Endothelial cell of umbilical vein (primary cell): Measurements from ENCODE around the gene CHRNB1. TPM values are rescaled to one million over a fixed set of nuclear protein-coding genes. Genes with fewer than 3 reads are reported as not detected.
A peak's percentile ranks its signal among the peaks of the same experiment; 100 is the strongest.

Experiments used
- BruUV-seq: library from RNA; stranded (reverse); fragments of 400-500 nt; replicated peaks from 2 replicates; lab custom pipeline; 2021; lab: Mats Ljungman, UMichigan
- CTCF ChIA-PET: fragments of 300-600, 350-600 bp; sonication (Branson Sonifier 250); formaldehyde crosslinking; loops from one replicate; lab custom pipeline; 2021; ENCODE audit warnings: antibody characterized with exemption, inconsistent platforms; lab: Charles Lee
- POLR2A ChIA-PET: fragments of 300-600, 350-600 bp; sonication (Branson Sonifier 250); formaldehyde crosslinking; loops from one replicate; lab custom pipeline; 2021; ENCODE audit warnings: antibody characterized with exemption, inconsistent platforms; lab: Charles Lee
- DNase-seq: peaks from one replicate; pipeline ENCODE4 v3.0.0-alpha.2; 2011; ENCODE audit warnings: low read depth, low spot score
- FAIRE-seq: peaks from 2 replicates; lab custom pipeline; 2011; peaks lifted over from hg19 to GRCh38; lab: Jason Lieb, UNC
- H2AFZ ChIP-seq: 2 replicates; pipeline ENCODE4 v1.6.0; 2012; ENCODE audit warnings: low read depth, low read length, control low read depth, inconsistent platforms
- H3K27ac ChIP-seq: 2 replicates; pipeline ENCODE4 v1.5.1; 2011; ENCODE audit warnings: low read depth, mild to moderate bottlenecking, control low read depth, low read length, moderate library complexity; ENCODE audit not compliant: insufficient read depth
- H3K27me3 ChIP-seq, 2 experiments: 2 replicates each; pipeline versions ENCODE4 v1.6.0 to v1.6.1; 2011; ENCODE audit warnings: low read length in 2 of 2, mixed read lengths in 1 of 2; ENCODE audit not compliant: control insufficient read depth in 2 of 2, insufficient read depth in 2 of 2
- H3K36me3 ChIP-seq, 2 experiments: 2 replicates in 1 of 2; 3 replicates in 1 of 2; pipeline ENCODE4 v1.5.1; 2011; ENCODE audit warnings: low read length in 2 of 2, mild to moderate bottlenecking in 1 of 2, moderate library complexity in 1 of 2; ENCODE audit not compliant: control insufficient read depth in 2 of 2, insufficient read depth in 2 of 2; ENCODE audit errors: extremely low read depth in 1 of 2
- H3K4me1 ChIP-seq: 3 replicates; pipeline ENCODE4 v1.5.1; 2011; ENCODE audit warnings: mild to moderate bottlenecking, low read length; ENCODE audit not compliant: control insufficient read depth, insufficient read depth; ENCODE audit errors: extremely low read depth
- H3K4me2 ChIP-seq: 2 replicates; pipeline ENCODE4 v1.6.1; 2011; ENCODE audit warnings: low read length, control low read depth, mixed read lengths; ENCODE audit not compliant: insufficient read depth
- H3K4me3 ChIP-seq, 3 experiments: fragments of 200-600 bp in 1 of 3; sonication (generic), shearing (Covaris generic) in 1 of 3; replicated peaks in 1 of 3; 2 replicates each; pipeline ENCODE4 v1.5.1; 2011 to 2016; ENCODE audit warnings: control low read depth in 3 of 3, low read length in 3 of 3, mild to moderate bottlenecking in 2 of 3, inconsistent platforms in 1 of 3, low read depth in 1 of 3, moderate library complexity in 1 of 3; ENCODE audit not compliant: insufficient read depth in 1 of 3
- H3K79me2 ChIP-seq: 2 replicates; pipeline ENCODE4 v1.6.0; 2012; ENCODE audit warnings: low read length, inconsistent platforms; ENCODE audit not compliant: control insufficient read depth, insufficient read depth
- H3K9ac ChIP-seq: replicated peaks from 2 replicates; pipeline ENCODE3; 2011; ENCODE audit warnings: low read length, control low read depth; ENCODE audit not compliant: insufficient read depth; ENCODE audit errors: extremely low read depth
- H3K9me1 ChIP-seq: replicated peaks from 3 replicates; pipeline ENCODE4 v1.6.0; 2011; ENCODE audit warnings: mild to moderate bottlenecking, low read length; ENCODE audit not compliant: control insufficient read depth, insufficient read depth; ENCODE audit errors: extremely low read depth
- H3K9me3 ChIP-seq: replicated peaks from 2 replicates; pipeline ENCODE4 v1.5.1; 2012; ENCODE audit warnings: low read length, inconsistent platforms; ENCODE audit not compliant: control insufficient read depth, insufficient read depth
- H4K20me1 ChIP-seq: replicated peaks from 2 replicates; pipeline ENCODE3; 2011; ENCODE audit warnings: mild to moderate bottlenecking, low read length; ENCODE audit not compliant: control insufficient read depth, insufficient read depth; ENCODE audit errors: extremely low read depth
- EZH2 ChIP-seq: IDR thresholded peaks from 2 replicates; pipeline ENCODE4 v1.6.1; 2012; ENCODE audit warnings: borderline replicate concordance, low read depth, mild to moderate bottlenecking, moderate library complexity, low read length, inconsistent platforms; ENCODE audit not compliant: severe bottlenecking
- MAX ChIP-seq: IDR thresholded peaks from 2 replicates; pipeline ENCODE4 v1.6.1; 2011; ENCODE audit not compliant: insufficient read depth, insufficient read length
- MYC ChIP-seq: IDR thresholded peaks from one replicate; pipeline ENCODE4 v1.6.1; 2011; ENCODE audit warnings: mild to moderate bottlenecking, low read depth, low read length
- dilution Hi-C: fragments of 300-500 bp; cut with MboI; formaldehyde crosslinking; loops from one replicate; pipeline ENCODE4 v1.15.0; 2019; ENCODE audit warnings: low sequenced_read_pairs; ENCODE audit not compliant: extremely low pct_ligation_motif_present
- intact Hi-C: fragments of 100-400 bp; cut with micrococcal nuclease; formaldehyde crosslinking; loops from one replicate; pipeline ENCODE4 v1.10.0; 2022
- polyA plus RNA-seq, 4 experiments: library from polyadenylated mRNA; depleted of rRNA in 3 of 4; stranded (reverse) in 3 of 4; unstranded in 1 of 4; fragments of >200 nt; gene quantifications; 2 replicates each; pipeline versions ENCODE4 v1.2.1 to v1.2.3, GENCODE V29; 2011 to 2012; ENCODE audit warnings: missing spikeins in 1 of 4
- total RNA-seq: library from RNA; stranded (reverse); gene quantifications from 2 replicates; pipeline ENCODE4 v1.2.3, GENCODE V29; 2021

The CHRNB1 gene
- total and polyA plus RNA-seq, 2 donors (not counting 3 experiments of a cell fraction or from before 2014, with no cell fraction given) = 5.6 to 9.3 TPM

- H3K27me3 ChIP-seq = peaks cover 20 to 28% of the 10 kb centered on the region in 2 experiments
Observed at GRCh38 chr17:7439462-7440112, 5.3 kb upstream of the CHRNB1 start, which contains the start of gene FGF11. FGF11 (plus strand) TSS chr17:7439512; CDS start chr17:7439621, 109 bp downstream.

GRCh38 chr17:7440113-7440833 is 4.6 kb upstream of the CHRNB1 start:
- peak; percentile 81 for TF ChIP-seq EZH2
- no peak for TF ChIP-seq MYC
- CTCF ChIA-PET = interaction anchor here (0.8 to 3.0 kb wide), 6 partner anchors 8 to 120 kb away, joined by 3 to 17 read pairs (median 3); partner anchors contain the start of gene PLSCR3
- peaks cover 20 to 28% of the 10 kb centered on the region in 2 experiments for H3K27me3 ChIP-seq
- peak overlapping the region; percentile 65 for H2AFZ ChIP-seq
- no peak overlapping the region for H3K27ac ChIP-seq
- intact Hi-C loops = no loop called here
- H3K36me3 ChIP-seq = no peaks in the 10 kb centered on the region
- BruUV-seq = no TSS peak
- no peak overlapping the region for H3K9ac ChIP-seq
- peak overlapping the region; percentile 27 to 30 (median 29) for H3K4me3 ChIP-seq
- peaks cover 33% of the 10 kb centered on the region for H3K4me1 ChIP-seq
- H4K20me1 ChIP-seq = no peaks in the 10 kb centered on the region
- DNase-seq (peak; percentile 26), FAIRE-seq (peak; percentile 24)
- POLR2A ChIA-PET = interaction anchor here (1.1 to 1.6 kb wide), 3 partner anchors 39 to 134 kb away, joined by 3 to 6 read pairs (median 5); partner anchors contain the start of genes POLR2A and ZBTB4
- peak overlapping the region; percentile 63 for H3K4me2 ChIP-seq
- no peaks in the 10 kb centered on the region for H3K79me2 ChIP-seq
- H3K9me3 ChIP-seq = no peaks in the 10 kb centered on the region
- dilution Hi-C loops = no loop called here
- H3K9me1 ChIP-seq = no peaks in the 10 kb centered on the region

More at GRCh38 chr17:7439462-7440112, 5.3 kb upstream of the CHRNB1 start, which contains the start of gene FGF11:
- H3K4me3 ChIP-seq = peak within 1 kb of the TSS; percentile 27 to 30 (median 29)
- FAIRE-seq = no peak
- dilution Hi-C loops (no loop called here), intact Hi-C loops (loop anchor here (5.0 kb wide), 2 partner anchors 187 to 248 kb away; partner anchors contain the start of genes CTDNEP1, ELP5, TP53 and WRAP53)
- peak within 1 kb of the TSS; percentile 63 for H3K4me2 ChIP-seq
- no peaks in the 10 kb centered on the region for H4K20me1 ChIP-seq
- no peaks in the 10 kb centered on the region for H3K36me3 ChIP-seq
- no peak for DNase-seq
- H3K9me1 ChIP-seq = no peaks in the 10 kb centered on the region
- H3K4me1 ChIP-seq = peaks cover 28% of the 10 kb centered on the region
- BruUV-seq = no TSS peak
- TF ChIP-seq EZH2 (peak; percentile 84), MAX (no peak)
- H3K27ac ChIP-seq = no peak within 1 kb of the TSS
- H3K79me2 ChIP-seq = no peaks in the 10 kb centered on the region
- no peak within 1 kb of the TSS for H3K9ac ChIP-seq
- ChIA-PET POLR2A (interaction anchor here (1.1 to 1.6 kb wide), 2 partner anchors 39 to 45 kb away, joined by 3 to 6 read pairs; partner anchors contain the start of genes POLR2A and ZBTB4), CTCF (interaction anchor here (0.8 to 3.0 kb wide), 4 partner anchors 9 to 121 kb away, joined by 3 to 17 read pairs (median 4); partner anchors contain the start of gene PLSCR3)
- peak within 1 kb of the TSS; percentile 65 for H2AFZ ChIP-seq
- H3K9me3 ChIP-seq = no peaks in the 10 kb centered on the region
